Esophagus squamous epithelium (tissue), 4 donors: ENCODE results near the gene KIF26B.

Experiments used
- POLR2A ChIP-seq, 4 donors: fragments of 450-650 bp; IDR thresholded peaks; one replicate each; pipeline ENCODE4 v1.6.1; 2017; ENCODE audit warnings: antibody characterized with exemption in 4 of 4, mild to moderate bottlenecking in 4 of 4, moderate library complexity in 3 of 4
- TF ChIP-seq, protein P1 (sequence below), 6 experiments: fragments of 450-650 bp in 4 of 6; fragments of 200-600 bp in 2 of 6; sonication (generic) in 2 of 6; IDR thresholded peaks; one replicate each; pipeline ENCODE4 v1.5.1; 2016 to 2019; ENCODE audit warnings: antibody characterized with exemption in 6 of 6, mild to moderate bottlenecking in 4 of 6, moderate library complexity in 4 of 6

DNA sequence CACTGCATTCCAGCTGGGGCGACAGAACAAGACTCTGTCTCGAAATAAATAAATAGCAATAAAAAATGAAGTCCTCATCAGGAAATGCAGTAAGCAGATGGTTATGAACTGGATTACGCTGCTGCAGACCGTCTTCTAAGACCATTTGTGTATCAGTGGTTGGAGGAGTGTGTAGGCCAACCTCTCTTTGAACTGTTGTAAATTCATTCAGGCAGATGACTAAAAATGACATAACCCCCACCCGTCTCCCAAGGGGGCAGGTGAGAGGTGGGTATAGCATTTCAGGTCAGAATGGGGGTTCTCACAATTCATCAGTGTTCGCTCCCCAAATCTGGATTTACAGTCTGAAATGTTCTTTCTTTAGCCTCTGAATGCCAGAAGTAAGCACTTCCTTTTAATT lies 177.3 kb downstream of the KIF26B start:
- TF ChIP-seq POLR2A (IDR thresholded peaks at IDR 0.05): no peak
- TF ChIP-seq, protein P1, sequence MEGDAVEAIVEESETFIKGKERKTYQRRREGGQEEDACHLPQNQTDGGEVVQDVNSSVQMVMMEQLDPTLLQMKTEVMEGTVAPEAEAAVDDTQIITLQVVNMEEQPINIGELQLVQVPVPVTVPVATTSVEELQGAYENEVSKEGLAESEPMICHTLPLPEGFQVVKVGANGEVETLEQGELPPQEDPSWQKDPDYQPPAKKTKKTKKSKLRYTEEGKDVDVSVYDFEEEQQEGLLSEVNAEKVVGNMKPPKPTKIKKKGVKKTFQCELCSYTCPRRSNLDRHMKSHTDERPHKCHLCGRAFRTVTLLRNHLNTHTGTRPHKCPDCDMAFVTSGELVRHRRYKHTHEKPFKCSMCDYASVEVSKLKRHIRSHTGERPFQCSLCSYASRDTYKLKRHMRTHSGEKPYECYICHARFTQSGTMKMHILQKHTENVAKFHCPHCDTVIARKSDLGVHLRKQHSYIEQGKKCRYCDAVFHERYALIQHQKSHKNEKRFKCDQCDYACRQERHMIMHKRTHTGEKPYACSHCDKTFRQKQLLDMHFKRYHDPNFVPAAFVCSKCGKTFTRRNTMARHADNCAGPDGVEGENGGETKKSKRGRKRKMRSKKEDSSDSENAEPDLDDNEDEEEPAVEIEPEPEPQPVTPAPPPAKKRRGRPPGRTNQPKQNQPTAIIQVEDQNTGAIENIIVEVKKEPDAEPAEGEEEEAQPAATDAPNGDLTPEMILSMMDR (IDR thresholded peaks at IDR 0.05): no peak
